IMR-90 (cell line): ENCODE measurements around the gene KRTAP4-2. TPM values are rescaled to one million over a fixed set of nuclear protein-coding genes. Genes with fewer than 3 reads are reported as not detected.

Experiments
- ATAC-seq: fragments of 200-7000 bp; cut with Tn5 transposase; 2 replicates; pipeline ENCODE4 v1.9.1; 2020; ENCODE audit warnings: low read depth, mild to moderate bottlenecking, moderate library complexity
- BruUV-seq: library from RNA; stranded (reverse); fragments of 400-500 nt; replicated peaks from 2 replicates; lab custom pipeline; 2021; lab: Mats Ljungman, UMichigan
- CTCF ChIA-PET: fragments of 300-600 bp; formaldehyde crosslinking; extraction: SDS; loops from one replicate; lab custom pipeline; 2021; ENCODE audit warnings: antibody characterized with exemption; lab: Yijun Ruan, JAX
- POLR2A ChIA-PET: fragments of 300-600 bp; sonication (Branson Sonifier 250); formaldehyde crosslinking; loops from one replicate; lab custom pipeline; 2022; ENCODE audit warnings: antibody characterized with exemption; ENCODE audit not compliant: unreplicated experiment; lab: Charles Lee
- DNase-seq: peaks from one replicate; pipeline ENCODE4 v3.0.0; 2013
- H2AFZ ChIP-seq: replicated peaks from 2 replicates; pipeline ENCODE3; 2013; ENCODE audit warnings: low read length, mild to moderate bottlenecking; ENCODE audit not compliant: poor library complexity
- H2AK5ac ChIP-seq: 2 replicates; pipeline ENCODE4 v1.6.1; 2013; ENCODE audit warnings: low read depth, low read length, inconsistent platforms
- H2AK9ac ChIP-seq: replicated peaks from 2 replicates; pipeline ENCODE3; 2013; ENCODE audit warnings: mild to moderate bottlenecking, low read depth, low read length, moderate library complexity; ENCODE audit not compliant: poor library complexity
- H2BK120ac ChIP-seq: 2 replicates; pipeline ENCODE4 v1.6.1; 2013; ENCODE audit warnings: low read depth, low read length, inconsistent platforms
- H2BK15ac ChIP-seq: 3 replicates; pipeline ENCODE4 v1.6.1; 2013; ENCODE audit warnings: low read depth, low read length, inconsistent platforms
- H2BK20ac ChIP-seq: 2 replicates; pipeline ENCODE4 v1.6.1; 2013; ENCODE audit warnings: low read depth, mild to moderate bottlenecking, inconsistent platforms, low read length, moderate library complexity
- H2BK5ac ChIP-seq: 2 replicates; pipeline ENCODE4 v1.6.1; 2013; ENCODE audit warnings: mild to moderate bottlenecking, low read depth, low read length, inconsistent platforms; ENCODE audit not compliant: poor library complexity, severe bottlenecking
- H3K14ac ChIP-seq: replicated peaks from 2 replicates; pipeline ENCODE4 v1.6.1; 2013; ENCODE audit warnings: low read depth, low read length, inconsistent platforms
- H3K18ac ChIP-seq: 2 replicates; pipeline ENCODE4 v1.6.1; 2013; ENCODE audit warnings: low read depth, low read length, control low read depth
- H3K23ac ChIP-seq: 2 replicates; pipeline ENCODE4 v1.6.1; 2013; ENCODE audit warnings: low read depth, low read length, inconsistent platforms
- H3K27ac ChIP-seq: 2 replicates; pipeline ENCODE4 v1.5.1; 2013; ENCODE audit warnings: mild to moderate bottlenecking, control low read depth, low read length; ENCODE audit not compliant: insufficient read depth
- H3K27me3 ChIP-seq: 2 replicates; pipeline ENCODE4 v1.6.1; 2013; ENCODE audit warnings: low read length; ENCODE audit not compliant: control insufficient read depth, insufficient read depth
- H3K36me3 ChIP-seq: 2 replicates; pipeline ENCODE4 v1.6.1; 2013; ENCODE audit warnings: low read length, mixed read lengths; ENCODE audit not compliant: control insufficient read depth, insufficient read depth
- H3K4ac ChIP-seq: 2 replicates; pipeline ENCODE4 v1.6.1; 2013; ENCODE audit warnings: low read depth, low read length, inconsistent platforms
- H3K4me1 ChIP-seq: 2 replicates; pipeline ENCODE4 v1.6.1; 2013; ENCODE audit warnings: low read length, mixed read lengths; ENCODE audit not compliant: control insufficient read depth, insufficient read depth
- H3K4me2 ChIP-seq: 2 replicates; pipeline ENCODE4 v1.6.1; 2013; ENCODE audit warnings: low read depth, mild to moderate bottlenecking, control low read depth, low read length, moderate library complexity
- H3K4me3 ChIP-seq: 2 replicates; pipeline ENCODE4 v1.5.1; 2013; ENCODE audit warnings: low read depth, mild to moderate bottlenecking, control low read depth, low read length, moderate library complexity; ENCODE audit not compliant: insufficient read depth
- H3K56ac ChIP-seq: 2 replicates; pipeline ENCODE4 v1.6.1; 2013; ENCODE audit warnings: low read length, inconsistent platforms; ENCODE audit not compliant: insufficient read depth; ENCODE audit errors: extremely low read depth
- H3K79me1 ChIP-seq, 2 experiments: 2 replicates each; pipeline ENCODE4 v1.6.1; 2013; ENCODE audit warnings: low read length in 2 of 2, inconsistent platforms in 1 of 2, low read depth in 1 of 2
- H3K9ac ChIP-seq: 2 replicates; pipeline ENCODE4 v1.6.1; 2013; ENCODE audit warnings: low read depth, low read length, control low read depth
- H3K9me1 ChIP-seq: 2 replicates; pipeline ENCODE4 v1.6.1; 2013; ENCODE audit warnings: low read length, inconsistent platforms; ENCODE audit not compliant: insufficient read depth
- H3K9me3 ChIP-seq: 2 replicates; pipeline ENCODE4 v1.6.1; 2013; ENCODE audit warnings: low read length; ENCODE audit not compliant: control insufficient read depth, insufficient read depth
- H4K20me1 ChIP-seq: 2 replicates; pipeline ENCODE4 v1.6.1; 2013; ENCODE audit warnings: low read length, inconsistent platforms; ENCODE audit not compliant: insufficient read depth
- H4K5ac ChIP-seq: 2 replicates; pipeline ENCODE4 v1.6.1; 2013; ENCODE audit warnings: mild to moderate bottlenecking, low read depth, low read length, control low read depth
- H4K8ac ChIP-seq, 2 experiments: 2 replicates each; pipeline ENCODE4 v1.6.1; 2013; ENCODE audit warnings: low read depth in 2 of 2, low read length in 2 of 2, control low read depth in 1 of 2, inconsistent platforms in 1 of 2
- H4K91ac ChIP-seq: 2 replicates; pipeline ENCODE4 v1.6.1; 2013; ENCODE audit warnings: low read depth, low read length, inconsistent platforms; ENCODE audit not compliant: insufficient read depth
- BHLHE40 ChIP-seq: fragments of 150-350 bp; IDR thresholded peaks from 2 replicates; pipeline ENCODE4 v1.6.1; 2016; ENCODE audit warnings: mild to moderate bottlenecking, low read depth, low read length
- CEBPB ChIP-seq: IDR thresholded peaks from 2 replicates; pipeline ENCODE4 v1.6.1; 2012; ENCODE audit warnings: low read depth, low read length, improper control_type of control experiment
- CHD1 ChIP-seq: IDR thresholded peaks from 2 replicates; pipeline ENCODE4 v1.6.1; 2012; ENCODE audit warnings: low read depth, low read length, improper control_type of control experiment
- CTCF ChIP-seq: conservative IDR thresholded peaks from 2 replicates; pipeline ENCODE4 v1.5.1; 2012; ENCODE audit warnings: mild to moderate bottlenecking, low read depth, low read length, improper control_type of control experiment
- FOS ChIP-seq: fragments of 150-350 bp; IDR thresholded peaks from 2 replicates; pipeline ENCODE4 v1.6.1; 2016; ENCODE audit warnings: low read depth, low read length
- MAFK ChIP-seq: IDR thresholded peaks from 2 replicates; pipeline ENCODE4 v1.6.1; 2012; ENCODE audit warnings: low read depth, low read length, improper control_type of control experiment
- MXI1 ChIP-seq: IDR thresholded peaks from 2 replicates; pipeline ENCODE4 v1.6.1; 2012; ENCODE audit warnings: low read depth, mild to moderate bottlenecking, low read length, moderate library complexity, borderline replicate concordance
- POLR2A ChIP-seq: IDR thresholded peaks from 2 replicates; pipeline ENCODE4 v1.6.1; 2012; ENCODE audit warnings: mild to moderate bottlenecking, low read depth, low read length
- RAD21 ChIP-seq: IDR thresholded peaks from 2 replicates; pipeline ENCODE4 v1.6.1; 2012; ENCODE audit warnings: low read length, improper control_type of control experiment
- RCOR1 ChIP-seq: IDR thresholded peaks from 2 replicates; pipeline ENCODE4 v1.6.1; 2012; ENCODE audit warnings: mild to moderate bottlenecking, low read length, improper control_type of control experiment; ENCODE audit not compliant: insufficient replicate concordance
- RFX5 ChIP-seq: IDR thresholded peaks from 2 replicates; pipeline ENCODE4 v1.8.0; 2012; ENCODE audit warnings: low read depth, mild to moderate bottlenecking, low read length, moderate library complexity
- SMC3 ChIP-seq: fragments of 150-350 bp; IDR thresholded peaks from 2 replicates; pipeline ENCODE4 v1.6.1; 2016; ENCODE audit warnings: low read depth, mild to moderate bottlenecking, antibody characterized with exemption, low read length, moderate library complexity
- USF2 ChIP-seq: fragments of 150-350 bp; IDR thresholded peaks from 2 replicates; pipeline ENCODE4 v1.6.1; 2017; ENCODE audit warnings: mild to moderate bottlenecking, antibody characterized with exemption, low read length, low read depth
- WGBS, 2 experiments: methylation state at CpG; one replicate each; pipeline versions ENCODE4 v1.1.5 to v1.1.7; 2013; ENCODE audit warnings: missing lambda C conversion rate in 2 of 2; ENCODE audit not compliant: insufficient read length in 1 of 2; ENCODE audit errors: extremely low coverage in 2 of 2; 5-methylcytosine and 5-hydroxymethylcytosine counted together
- dilution Hi-C: fragments of 300-500 bp; cut with HindIII; formaldehyde crosslinking; loops from one replicate; pipeline ENCODE4 v1.14.3; 2018; ENCODE audit warnings: low sequenced_read_pairs; ENCODE audit not compliant: unreplicated experiment
- in situ Hi-C: fragments of 300-500 bp; cut with MboI; formaldehyde crosslinking; loops from 3 replicates; pipeline ENCODE4 v1.14.3; 2019; ENCODE audit warnings: low sequenced_read_pairs, inconsistent platforms, mixed read lengths
- intact Hi-C: fragments of 100-400 bp; cut with micrococcal nuclease; formaldehyde crosslinking; loops from 2 replicates; pipeline ENCODE4 v1.10.0; 2022
- polyA plus RNA-seq, 3 experiments: library from polyadenylated mRNA; depleted of rRNA; stranded (reverse); fragments of >200 nt; gene quantifications; 2 replicates each; pipeline ENCODE4 v1.2.3, GENCODE V29; 2012; ENCODE audit warnings: low replicate concordance in 1 of 3
- total RNA-seq: library from RNA; depleted of rRNA; stranded (reverse); fragments of >200 nt; gene quantifications from 2 replicates; pipeline ENCODE4 v1.2.3, GENCODE V29; 2012
- TF ChIP-seq, protein P1 (sequence below): fragments of 150-350 bp; IDR thresholded peaks from 2 replicates; pipeline ENCODE4 v1.6.1; 2016; ENCODE audit warnings: low read depth, mild to moderate bottlenecking, low read length, moderate library complexity, borderline replicate concordance

KRTAP4-2 gene
- total and polyA plus RNA-seq, 2 of the 4 experiments (the other 2 are of a cell fraction): not detected

- Histone ChIP-seq H3K79me1 (no peaks in the 10 kb centered on the region), H3K9me1 (no peaks in the 10 kb centered on the region), H4K91ac (no peak within 1 kb of the TSS), H2BK5ac (no peak within 1 kb of the TSS), H3K14ac (no peak within 1 kb of the TSS), H3K4me3 (no peak within 1 kb of the TSS), H2BK20ac (no peak within 1 kb of the TSS), H3K9me3 (no peaks in the 10 kb centered on the region; the same call in 1 of the 2 replicates), H2AFZ (peak within 1 kb of the TSS; percentile 46), H3K56ac (no peak within 1 kb of the TSS), H2BK15ac (no peak within 1 kb of the TSS), H3K4me2 (no peak within 1 kb of the TSS), H3K18ac (no peak within 1 kb of the TSS), H2AK9ac (no peak within 1 kb of the TSS), H2AK5ac (no peak within 1 kb of the TSS), H3K36me3 (no peaks in the 10 kb centered on the region), H2BK120ac (no peak within 1 kb of the TSS), H4K20me1 (no peaks in the 10 kb centered on the region), H3K27ac (no peak within 1 kb of the TSS), H3K4me1 (no peaks in the 10 kb centered on the region), H3K27me3 (peaks cover 2% of the 10 kb centered on the region), H4K8ac (no peak within 1 kb of the TSS), H4K5ac (no peak within 1 kb of the TSS), H3K23ac (no peak within 1 kb of the TSS), H3K4ac (no peak within 1 kb of the TSS), H3K9ac (no peak within 1 kb of the TSS)
- POLR2A ChIA-PET: no interaction called here
- dilution Hi-C loops (no loop called here), intact Hi-C loops (no loop called here), in situ Hi-C loops (no loop called here)
- BruUV-seq: no TSS peak
- CTCF ChIA-PET: no interaction called here
- DNase-seq: no peak
- 38% methylated on average over 2 of the region's 9 CpGs; no CpG with 5 or more reads in 1 of the 2 experiments for WGBS, 2 experiments
- no peak for TF ChIP-seq RAD21
- TF ChIP-seq BHLHE40: no peak
- TF ChIP-seq RFX5: no peak
- no peak for TF ChIP-seq CTCF
- TF ChIP-seq MXI1: no peak
- TF ChIP-seq MAFK: no peak
- TF ChIP-seq CEBPB: no peak
- TF ChIP-seq, protein P1, sequence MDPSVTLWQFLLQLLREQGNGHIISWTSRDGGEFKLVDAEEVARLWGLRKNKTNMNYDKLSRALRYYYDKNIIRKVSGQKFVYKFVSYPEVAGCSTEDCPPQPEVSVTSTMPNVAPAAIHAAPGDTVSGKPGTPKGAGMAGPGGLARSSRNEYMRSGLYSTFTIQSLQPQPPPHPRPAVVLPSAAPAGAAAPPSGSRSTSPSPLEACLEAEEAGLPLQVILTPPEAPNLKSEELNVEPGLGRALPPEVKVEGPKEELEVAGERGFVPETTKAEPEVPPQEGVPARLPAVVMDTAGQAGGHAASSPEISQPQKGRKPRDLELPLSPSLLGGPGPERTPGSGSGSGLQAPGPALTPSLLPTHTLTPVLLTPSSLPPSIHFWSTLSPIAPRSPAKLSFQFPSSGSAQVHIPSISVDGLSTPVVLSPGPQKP: no peak
- no peak for TF ChIP-seq USF2
- TF ChIP-seq SMC3: no peak
- TF ChIP-seq RCOR1: no peak
- TF ChIP-seq CHD1: no peak
- TF ChIP-seq POLR2A: no peak
- no peak for TF ChIP-seq FOS
- ATAC-seq: no peak
Measured at GRCh38 chr17:41184480-41184961, 6.5 kb upstream of the KRTAP4-2 start, which contains the start of gene KRTAP4-1. TSS of gene KRTAP4-1 (minus strand) at chr17:41184911. CDS start at chr17:41184854, 57 bp downstream.
